ENCODE results near the gene MGAM2.

MGAM2 gene

GRCh38 chr7:142111499-142111898 is at the start of gene MGAM2:
TSS of gene MGAM2 (plus strand) at chr7:142111718. CDS start at chr7:142116874, 5,156 bp downstream.
- Histone ChIP-seq H3K9ac (ENCODE audit: low read depth in 1 of 2, low read length in 2 of 2) (peak within 1 kb of the TSS in 1 of 2 donors; percentile 29), H3K9me3 (ENCODE audit: control insufficient read depth in 2 of 2, low read length in 2 of 2) (no peaks in the 10 kb centered on the region), H3K27me3 (ENCODE audit: control insufficient read depth in 2 of 2, insufficient read depth in 2 of 2, low read length in 2 of 2) (no peaks in the 10 kb centered on the region), H3K27ac (ENCODE audit: low read depth in 2 of 2, low read length in 2 of 2) (peak within 1 kb of the TSS in 1 of 2 donors; percentile 47), H3K36me3 (ENCODE audit: control insufficient read depth in 2 of 2, insufficient read depth in 2 of 2, low read length in 2 of 2) (no peaks in the 10 kb centered on the region), H3K4me3 (ENCODE audit: low read length in 2 of 2) (peak within 1 kb of the TSS; percentile 27 to 49), H3K4me1 (ENCODE audit: control insufficient read depth in 2 of 2, insufficient read depth in 2 of 2, low read length in 2 of 2) (peaks cover 2 to 4% of the 10 kb centered on the region in 2 donors)

DNA sequence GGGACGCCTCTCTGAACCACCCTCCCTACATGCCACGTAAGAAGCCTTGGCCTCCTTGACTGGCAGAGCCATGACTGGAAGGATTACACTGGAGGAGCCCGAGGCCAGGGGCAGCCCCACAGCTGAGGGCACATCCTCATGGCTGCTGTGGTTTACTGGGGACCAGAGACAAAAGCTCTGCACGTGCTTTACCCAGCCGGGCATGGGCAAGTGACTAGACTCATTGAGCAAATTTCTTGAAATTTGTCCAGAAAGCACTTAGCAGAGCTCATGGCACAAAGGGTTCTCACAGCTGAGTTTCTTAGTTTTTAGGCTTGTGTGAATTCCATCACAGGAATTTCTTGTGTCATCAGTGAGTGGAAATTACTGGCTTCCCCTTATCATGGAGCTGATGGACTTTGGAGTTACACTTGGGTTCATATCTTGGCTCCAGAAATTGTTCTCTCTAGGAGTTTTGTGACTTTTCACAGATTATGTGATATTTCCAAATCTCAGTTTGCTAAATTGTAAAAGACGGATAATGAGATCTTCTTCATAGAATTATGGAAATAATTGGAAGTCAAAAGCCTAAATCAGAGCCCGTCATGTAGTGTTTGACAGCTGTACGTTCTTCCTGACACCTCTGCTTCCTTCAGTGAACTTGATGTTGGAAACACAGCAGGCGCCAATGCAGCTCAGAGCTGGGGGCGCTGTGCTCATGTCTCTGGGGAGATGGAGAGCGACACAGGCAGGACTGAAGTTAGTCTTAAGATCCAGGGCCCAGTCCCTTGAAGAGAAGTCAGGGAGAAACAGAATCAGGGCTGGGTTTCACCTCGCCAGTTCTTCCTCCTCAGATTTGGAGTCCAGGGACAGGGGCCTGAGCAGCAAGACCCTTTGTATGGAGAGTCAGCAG is 47.7 kb upstream of the MGAM2 start:
- Histone ChIP-seq H3K36me3 (ENCODE audit: control insufficient read depth in 2 of 2, insufficient read depth in 2 of 2, low read length in 2 of 2) (no peaks in the 10 kb centered on the region), H3K4me1 (ENCODE audit: control insufficient read depth in 2 of 2, insufficient read depth in 2 of 2, low read length in 2 of 2) (no peaks in the 10 kb centered on the region), H3K4me3 (ENCODE audit: low read length in 2 of 2) (no peak overlapping the region), H3K27me3 (ENCODE audit: control insufficient read depth in 2 of 2, insufficient read depth in 2 of 2, low read length in 2 of 2) (no peaks in the 10 kb centered on the region), H3K27ac (ENCODE audit: low read depth in 2 of 2, low read length in 2 of 2) (no peak overlapping the region), H3K9me3 (ENCODE audit: control insufficient read depth in 2 of 2, low read length in 2 of 2) (no peaks in the 10 kb centered on the region), H3K9ac (ENCODE audit: low read depth in 1 of 2, low read length in 2 of 2) (no peak overlapping the region)

DNA sequence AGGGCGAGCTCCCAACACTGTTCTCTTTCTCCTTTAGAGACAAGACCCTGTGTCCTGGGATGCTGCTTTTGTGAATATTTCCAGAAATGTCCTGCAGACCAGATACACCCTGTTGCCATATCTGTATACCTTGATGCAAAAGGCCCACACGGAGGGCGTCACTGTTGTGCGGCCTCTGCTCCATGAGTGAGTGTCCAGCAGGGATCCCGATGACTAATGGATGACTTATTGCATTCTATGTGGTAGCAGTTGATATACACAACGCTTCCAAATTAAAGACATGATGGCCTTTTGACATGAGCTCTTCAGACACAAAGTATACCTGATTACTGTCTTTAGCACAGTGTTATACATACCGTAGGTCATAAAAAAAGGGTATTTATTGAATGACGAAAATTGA is 45.0 kb upstream of the MGAM2 start:
- Histone ChIP-seq H3K4me1 (ENCODE audit: control insufficient read depth in 2 of 2, insufficient read depth in 2 of 2, low read length in 2 of 2) (no peaks in the 10 kb centered on the region), H3K27ac (ENCODE audit: low read depth in 2 of 2, low read length in 2 of 2) (no peak overlapping the region), H3K36me3 (ENCODE audit: control insufficient read depth in 2 of 2, insufficient read depth in 2 of 2, low read length in 2 of 2) (no peaks in the 10 kb centered on the region), H3K9ac (ENCODE audit: low read depth in 1 of 2, low read length in 2 of 2) (no peak overlapping the region), H3K27me3 (ENCODE audit: control insufficient read depth in 2 of 2, insufficient read depth in 2 of 2, low read length in 2 of 2) (no peaks in the 10 kb centered on the region), H3K9me3 (ENCODE audit: control insufficient read depth in 2 of 2, low read length in 2 of 2) (no peaks in the 10 kb centered on the region), H3K4me3 (ENCODE audit: low read length in 2 of 2) (no peak overlapping the region)

DNA sequence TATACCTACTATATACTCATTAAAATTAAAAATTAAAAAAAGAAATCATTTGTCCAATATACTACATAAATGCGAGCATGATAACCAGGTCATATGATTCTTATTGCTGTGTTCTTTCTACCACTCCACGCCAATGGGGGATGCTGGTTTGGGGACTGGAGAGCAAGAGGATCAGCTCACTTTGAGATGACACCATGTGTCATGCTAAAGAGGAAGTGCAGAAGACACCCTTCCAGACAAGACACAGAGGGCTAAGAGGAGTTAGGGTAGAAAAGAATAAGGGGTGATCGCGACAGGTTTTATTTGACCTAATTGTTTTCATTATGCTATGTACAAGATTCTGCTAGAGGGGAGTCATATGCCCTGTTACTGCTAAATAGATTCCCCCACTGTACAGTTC is 33.8 kb upstream of the MGAM2 start:
- H3K27ac ChIP-seq (ENCODE audit: low read depth in 2 of 2, low read length in 2 of 2) = no peak overlapping the region
- H3K27me3 ChIP-seq (ENCODE audit: control insufficient read depth in 2 of 2, insufficient read depth in 2 of 2, low read length in 2 of 2) = no peaks in the 10 kb centered on the region
- no peak overlapping the region for H3K9ac ChIP-seq (ENCODE audit: low read depth in 1 of 2, low read length in 2 of 2)
- H3K36me3 ChIP-seq (ENCODE audit: control insufficient read depth in 2 of 2, insufficient read depth in 2 of 2, low read length in 2 of 2) = no peaks in the 10 kb centered on the region
- no peaks in the 10 kb centered on the region for H3K9me3 ChIP-seq (ENCODE audit: control insufficient read depth in 2 of 2, low read length in 2 of 2)
- H3K4me3 ChIP-seq (ENCODE audit: low read length in 2 of 2) = no peak overlapping the region
- H3K4me1 ChIP-seq (ENCODE audit: control insufficient read depth in 2 of 2, insufficient read depth in 2 of 2, low read length in 2 of 2) = no peaks in the 10 kb centered on the region

- Histone ChIP-seq H3K9me3 (ENCODE audit: control insufficient read depth in 2 of 2, low read length in 2 of 2) (no peaks in the 10 kb centered on the region), H3K4me1 (ENCODE audit: control insufficient read depth in 2 of 2, insufficient read depth in 2 of 2, low read length in 2 of 2) (no peaks in the 10 kb centered on the region), H3K9ac (ENCODE audit: low read depth in 1 of 2, low read length in 2 of 2) (no peak overlapping the region), H3K36me3 (ENCODE audit: control insufficient read depth in 2 of 2, insufficient read depth in 2 of 2, low read length in 2 of 2) (no peaks in the 10 kb centered on the region), H3K27ac (ENCODE audit: low read depth in 2 of 2, low read length in 2 of 2) (no peak overlapping the region), H3K27me3 (ENCODE audit: control insufficient read depth in 2 of 2, insufficient read depth in 2 of 2, low read length in 2 of 2) (no peaks in the 10 kb centered on the region), H3K4me3 (ENCODE audit: low read length in 2 of 2) (no peak overlapping the region)
Observed at GRCh38 chr7:142083605-142084004, 27.9 kb upstream of the MGAM2 start.

DNA sequence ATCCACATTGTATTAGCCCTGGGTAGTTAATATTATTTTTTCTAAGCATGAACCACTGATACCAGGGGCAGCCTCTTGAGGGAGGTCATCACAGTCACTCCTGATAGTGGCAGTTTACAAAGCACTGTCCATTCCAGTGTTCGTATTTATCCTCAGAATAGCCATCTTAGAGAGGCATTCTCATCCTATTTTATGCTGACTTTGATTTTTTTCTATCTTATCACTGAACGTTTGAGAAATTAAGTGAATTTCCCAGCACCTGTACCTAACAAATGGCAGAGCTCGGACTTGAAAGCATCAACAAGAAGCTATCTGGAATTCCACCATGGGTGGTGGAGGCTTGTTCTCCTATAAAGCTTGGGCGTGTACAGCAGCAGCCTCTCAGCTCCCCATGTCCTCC is 26.1 kb upstream of the MGAM2 start:
- no peaks in the 10 kb centered on the region for H3K9me3 ChIP-seq (ENCODE audit: control insufficient read depth in 2 of 2, low read length in 2 of 2)
- H3K4me1 ChIP-seq (ENCODE audit: control insufficient read depth in 2 of 2, insufficient read depth in 2 of 2, low read length in 2 of 2) = no peaks in the 10 kb centered on the region
- no peak overlapping the region for H3K27ac ChIP-seq (ENCODE audit: low read depth in 2 of 2, low read length in 2 of 2)
- H3K36me3 ChIP-seq (ENCODE audit: control insufficient read depth in 2 of 2, insufficient read depth in 2 of 2, low read length in 2 of 2) = no peaks in the 10 kb centered on the region
- no peak overlapping the region for H3K4me3 ChIP-seq (ENCODE audit: low read length in 2 of 2)
- no peaks in the 10 kb centered on the region for H3K27me3 ChIP-seq (ENCODE audit: control insufficient read depth in 2 of 2, insufficient read depth in 2 of 2, low read length in 2 of 2)
- no peak overlapping the region for H3K9ac ChIP-seq (ENCODE audit: low read depth in 1 of 2, low read length in 2 of 2)

DNA sequence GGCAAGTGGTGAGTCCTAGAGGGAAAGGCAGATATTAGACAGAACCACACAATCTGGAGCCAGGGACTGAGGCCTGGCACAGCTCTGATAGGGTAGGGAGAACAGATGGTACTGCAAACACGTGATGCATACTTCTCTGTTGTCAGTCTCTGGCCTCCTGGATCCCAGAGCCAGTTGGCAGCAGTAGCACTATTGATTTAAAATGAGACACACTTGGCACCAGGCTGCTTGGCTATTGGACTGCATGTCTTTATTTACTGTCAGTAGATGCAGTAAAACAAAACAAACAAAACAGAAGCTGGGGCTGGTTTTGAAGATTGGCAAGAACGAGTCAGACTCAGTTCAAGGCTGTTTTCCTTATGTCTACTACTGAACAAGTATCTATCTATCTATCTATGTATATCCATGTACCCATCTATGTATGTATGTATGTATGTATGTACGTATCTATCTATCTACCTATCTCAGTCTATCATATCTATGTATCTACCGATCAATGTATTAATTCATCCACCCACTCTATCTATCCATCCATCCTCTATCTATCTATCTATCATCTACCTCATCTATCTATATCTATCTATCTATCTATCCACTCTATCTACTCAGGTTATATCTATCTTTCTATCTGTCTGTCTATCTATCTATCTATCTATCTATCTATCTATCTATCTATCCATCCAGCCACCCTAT is 23.4 kb upstream of the MGAM2 start:
- H3K27me3 ChIP-seq (ENCODE audit: control insufficient read depth in 2 of 2, insufficient read depth in 2 of 2, low read length in 2 of 2) = no peaks in the 10 kb centered on the region
- no peaks in the 10 kb centered on the region for H3K9me3 ChIP-seq (ENCODE audit: control insufficient read depth in 2 of 2, low read length in 2 of 2)
- H3K4me3 ChIP-seq (ENCODE audit: low read length in 2 of 2) = no peak overlapping the region
- H3K9ac ChIP-seq (ENCODE audit: low read depth in 1 of 2, low read length in 2 of 2) = no peak overlapping the region
- H3K36me3 ChIP-seq (ENCODE audit: control insufficient read depth in 2 of 2, insufficient read depth in 2 of 2, low read length in 2 of 2) = no peaks in the 10 kb centered on the region
- H3K27ac ChIP-seq (ENCODE audit: low read depth in 2 of 2, low read length in 2 of 2) = no peak overlapping the region
- H3K4me1 ChIP-seq (ENCODE audit: control insufficient read depth in 2 of 2, insufficient read depth in 2 of 2, low read length in 2 of 2) = no peaks in the 10 kb centered on the region

- H3K4me1 ChIP-seq (ENCODE audit: control insufficient read depth in 2 of 2, insufficient read depth in 2 of 2, low read length in 2 of 2) = no peaks in the 10 kb centered on the region
- H3K9ac ChIP-seq (ENCODE audit: low read depth in 1 of 2, low read length in 2 of 2) = no peak overlapping the region
- no peak overlapping the region for H3K4me3 ChIP-seq (ENCODE audit: low read length in 2 of 2)
- H3K27me3 ChIP-seq (ENCODE audit: control insufficient read depth in 2 of 2, insufficient read depth in 2 of 2, low read length in 2 of 2) = no peaks in the 10 kb centered on the region
- no peak overlapping the region for H3K27ac ChIP-seq (ENCODE audit: low read depth in 2 of 2, low read length in 2 of 2)
- no peaks in the 10 kb centered on the region for H3K9me3 ChIP-seq (ENCODE audit: control insufficient read depth in 2 of 2, low read length in 2 of 2)
- H3K36me3 ChIP-seq (ENCODE audit: control insufficient read depth in 2 of 2, insufficient read depth in 2 of 2, low read length in 2 of 2) = no peaks in the 10 kb centered on the region
Observed at GRCh38 chr7:142089035-142089434, 22.5 kb upstream of the MGAM2 start.

DNA sequence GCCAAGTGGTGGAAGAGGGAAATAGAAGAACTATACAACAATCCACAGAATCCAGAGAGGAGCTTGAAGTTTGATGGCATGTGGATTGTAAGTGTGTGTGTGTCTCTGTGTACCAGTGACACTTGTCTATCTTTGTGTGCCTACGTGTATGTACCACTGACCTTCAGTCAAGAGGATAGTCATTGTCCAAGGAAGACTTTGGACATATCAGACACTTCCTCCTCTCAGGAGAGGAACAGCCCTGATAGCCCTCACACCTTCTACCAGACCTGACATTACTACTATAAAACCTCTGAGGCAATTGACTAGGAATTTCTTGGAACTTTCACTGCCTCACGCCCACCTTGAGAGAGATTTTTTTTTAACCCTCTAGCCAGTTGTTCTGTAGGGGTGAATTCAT is 19.6 kb upstream of the MGAM2 start:
- H3K9ac ChIP-seq (ENCODE audit: low read depth in 1 of 2, low read length in 2 of 2) = no peak overlapping the region
- no peaks in the 10 kb centered on the region for H3K36me3 ChIP-seq (ENCODE audit: control insufficient read depth in 2 of 2, insufficient read depth in 2 of 2, low read length in 2 of 2)
- no peaks in the 10 kb centered on the region for H3K27me3 ChIP-seq (ENCODE audit: control insufficient read depth in 2 of 2, insufficient read depth in 2 of 2, low read length in 2 of 2)
- no peaks in the 10 kb centered on the region for H3K4me1 ChIP-seq (ENCODE audit: control insufficient read depth in 2 of 2, insufficient read depth in 2 of 2, low read length in 2 of 2)
- H3K27ac ChIP-seq (ENCODE audit: low read depth in 2 of 2, low read length in 2 of 2) = no peak overlapping the region
- H3K4me3 ChIP-seq (ENCODE audit: low read length in 2 of 2) = no peak overlapping the region
- H3K9me3 ChIP-seq (ENCODE audit: control insufficient read depth in 2 of 2, low read length in 2 of 2) = no peaks in the 10 kb centered on the region

GRCh38 chr7:142094861-142095260 is 16.7 kb upstream of the MGAM2 start:
- H3K27me3 ChIP-seq (ENCODE audit: control insufficient read depth in 2 of 2, insufficient read depth in 2 of 2, low read length in 2 of 2) = no peaks in the 10 kb centered on the region
- no peak overlapping the region for H3K4me3 ChIP-seq (ENCODE audit: low read length in 2 of 2)
- H3K36me3 ChIP-seq (ENCODE audit: control insufficient read depth in 2 of 2, insufficient read depth in 2 of 2, low read length in 2 of 2) = no peaks in the 10 kb centered on the region
- H3K4me1 ChIP-seq (ENCODE audit: control insufficient read depth in 2 of 2, insufficient read depth in 2 of 2, low read length in 2 of 2) = peaks cover 0 to 2% of the 10 kb centered on the region in 2 donors
- H3K27ac ChIP-seq (ENCODE audit: low read depth in 2 of 2, low read length in 2 of 2) = no peak overlapping the region
- no peaks in the 10 kb centered on the region for H3K9me3 ChIP-seq (ENCODE audit: control insufficient read depth in 2 of 2, low read length in 2 of 2)
- no peak overlapping the region for H3K9ac ChIP-seq (ENCODE audit: low read depth in 1 of 2, low read length in 2 of 2)

Measured in mucosa of rectum (tissue), 2 donors.